Osteoblast (primary cell): Measurements from ENCODE around the gene MCRIP1. TPM values are rescaled to one million over a fixed set of nuclear protein-coding genes. Genes with fewer than 3 reads are reported as not detected.
"Not testable (repeated sequence)": the region's sequence is repeated elsewhere in the genome, so short reads cannot be mapped to it uniquely, and the experiment has no call there.

Source experiments
- DNase-seq: peaks from one replicate; pipeline ENCODE4 v3.0.0; 2011; ENCODE audit warnings: low spot score, mixed read lengths; ENCODE audit not compliant: insufficient read length; ENCODE audit errors: missing footprints
- H2AFZ ChIP-seq: 2 replicates; pipeline ENCODE4 v1.6.0; 2011; ENCODE audit warnings: mild to moderate bottlenecking, low read length
- H3K27ac ChIP-seq: 2 replicates; pipeline ENCODE4 v1.5.1; 2011; ENCODE audit warnings: mild to moderate bottlenecking, low read depth, low read length, moderate library complexity
- H3K27me3 ChIP-seq: 2 replicates; pipeline ENCODE4 v1.6.0; 2012; ENCODE audit warnings: mild to moderate bottlenecking, control low read depth, inconsistent platforms, low read length, moderate library complexity; ENCODE audit not compliant: insufficient read depth
- H3K36me3 ChIP-seq: 2 replicates; pipeline ENCODE4 v1.5.1; 2011; ENCODE audit warnings: mild to moderate bottlenecking, low read length, control low read depth, moderate library complexity; ENCODE audit not compliant: insufficient read depth
- H3K4me1 ChIP-seq: 2 replicates; pipeline ENCODE4 v1.5.1; 2011; ENCODE audit warnings: mild to moderate bottlenecking, low read length, control low read depth, moderate library complexity; ENCODE audit not compliant: insufficient read depth
- H3K4me2 ChIP-seq: 2 replicates; pipeline ENCODE4 v1.6.0; 2011; ENCODE audit warnings: mild to moderate bottlenecking, low read length; ENCODE audit not compliant: insufficient read depth
- H3K4me3 ChIP-seq: fragments of 200-600 bp; sonication (generic); 3 replicates; pipeline ENCODE4 v1.5.1; 2012; ENCODE audit warnings: mild to moderate bottlenecking, low read length, inconsistent platforms; ENCODE audit not compliant: insufficient read depth
- H3K79me2 ChIP-seq: 2 replicates; pipeline ENCODE4 v1.6.0; 2012; ENCODE audit warnings: mild to moderate bottlenecking, low read length, control low read depth, inconsistent platforms; ENCODE audit not compliant: insufficient read depth
- H3K9me3 ChIP-seq: 2 replicates; pipeline ENCODE4 v1.5.1; 2011; ENCODE audit warnings: low read depth, low read length, control low read depth
- H4K20me1 ChIP-seq: 2 replicates; pipeline ENCODE4 v1.6.0; 2012; ENCODE audit warnings: mild to moderate bottlenecking, low read length, control low read depth; ENCODE audit not compliant: insufficient read depth
- CTCF ChIP-seq: IDR thresholded peaks from 2 replicates; pipeline ENCODE4 v1.5.1; 2011; ENCODE audit warnings: mild to moderate bottlenecking, low read depth, low read length, moderate library complexity; ENCODE audit errors: extremely low read depth
- total RNA-seq: library from RNA; depleted of rRNA; stranded (reverse); fragments of >200 nt; gene quantifications from 2 replicates; pipeline ENCODE4 v1.2.3, GENCODE V29; 2012

MCRIP1 gene
- total RNA-seq, 1 donor, result 163 TPM

- TF ChIP-seq CTCF, result no peak
- Histone ChIP-seq H3K27me3 (no peaks in the 10 kb centered on the region), H4K20me1 (peaks cover 24% of the 10 kb centered on the region), H3K9me3 (no peaks in the 10 kb centered on the region), H3K27ac (no peak overlapping the region), H3K4me1 (no peaks in the 10 kb centered on the region), H3K4me2 (no peak overlapping the region), H3K79me2 (no peaks in the 10 kb centered on the region), H2AFZ (no peak overlapping the region), H3K36me3 (peaks cover 56% of the 10 kb centered on the region), H3K4me3 (no peak overlapping the region)
- DNase-seq, result no peak
Observed at GRCh38 chr17:81842725-81843504, 9.8 kb upstream of the MCRIP1 start.

DNA sequence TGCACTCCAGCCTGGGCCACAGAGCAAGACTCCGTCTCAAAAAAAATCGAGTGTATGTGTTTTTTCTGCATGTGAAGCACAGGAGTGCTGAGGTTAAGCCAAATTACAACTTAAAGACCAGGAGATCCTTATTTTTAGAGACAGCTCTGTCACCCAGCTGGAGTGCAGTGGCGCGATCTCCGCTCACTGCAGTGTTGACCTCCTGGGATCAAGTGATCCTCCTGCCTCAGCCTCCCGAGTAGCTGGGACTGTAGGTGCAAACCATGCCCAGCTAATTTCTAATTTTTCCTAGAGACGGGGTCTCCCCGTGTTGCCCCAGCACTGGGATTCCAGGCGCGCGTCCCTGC is 9.3 kb upstream of the MCRIP1 start:
- no peak for TF ChIP-seq CTCF
- no peaks in the 10 kb centered on the region for H3K9me3 ChIP-seq
- DNase-seq, result no peak
- H3K79me2 ChIP-seq, result no peaks in the 10 kb centered on the region
- peaks cover 53% of the 10 kb centered on the region for H3K36me3 ChIP-seq
- peaks cover 24% of the 10 kb centered on the region for H4K20me1 ChIP-seq
- no peaks in the 10 kb centered on the region for H3K4me1 ChIP-seq
- H3K27ac ChIP-seq, result no peak overlapping the region
- no peak overlapping the region for H3K4me3 ChIP-seq
- H3K4me2 ChIP-seq, result no peak overlapping the region
- no peak overlapping the region for H2AFZ ChIP-seq
- H3K27me3 ChIP-seq, result no peaks in the 10 kb centered on the region

DNA sequence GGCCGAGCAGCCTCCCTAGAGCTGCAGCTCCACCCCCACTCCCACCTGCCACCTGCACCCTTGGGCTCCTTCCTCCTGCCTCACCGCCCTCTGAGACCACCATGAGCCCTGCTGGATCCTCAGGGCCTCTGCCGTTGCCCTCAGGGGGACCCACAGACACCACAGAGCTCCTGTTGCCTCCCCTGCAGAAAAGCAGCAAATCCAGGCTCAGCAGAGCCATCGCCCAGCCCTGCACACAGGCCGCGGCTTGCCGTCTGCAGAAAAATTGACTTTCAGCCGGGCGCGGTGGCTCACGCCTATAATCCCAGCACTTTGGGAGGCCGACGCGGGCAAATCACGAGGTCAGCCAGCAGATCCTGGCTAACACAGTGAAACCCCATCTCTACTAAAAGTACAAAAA is 8.8 kb upstream of the MCRIP1 start:
- DNase-seq, result no peak
- no peak overlapping the region for H3K27ac ChIP-seq
- peaks cover 48% of the 10 kb centered on the region for H3K36me3 ChIP-seq
- H3K79me2 ChIP-seq, result no peaks in the 10 kb centered on the region
- H2AFZ ChIP-seq, result no peak overlapping the region
- peaks cover 24% of the 10 kb centered on the region for H4K20me1 ChIP-seq
- no peaks in the 10 kb centered on the region for H3K4me1 ChIP-seq
- H3K4me2 ChIP-seq, result no peak overlapping the region
- TF ChIP-seq CTCF, result no peak
- no peaks in the 10 kb centered on the region for H3K27me3 ChIP-seq
- H3K9me3 ChIP-seq, result no peaks in the 10 kb centered on the region
- H3K4me3 ChIP-seq, result no peak overlapping the region

GRCh38 chr17:81840826-81841778 is 8.0 kb upstream of the MCRIP1 start:
- Histone ChIP-seq H3K4me2 (no peak overlapping the region), H3K4me1 (no peaks in the 10 kb centered on the region), H2AFZ (no peak overlapping the region), H3K36me3 (peaks cover 40% of the 10 kb centered on the region), H3K27me3 (no peaks in the 10 kb centered on the region), H4K20me1 (peaks cover 24% of the 10 kb centered on the region), H3K4me3 (no peak overlapping the region), H3K79me2 (no peaks in the 10 kb centered on the region), H3K9me3 (no peaks in the 10 kb centered on the region), H3K27ac (no peak overlapping the region)
- no peak for DNase-seq
- no peak for TF ChIP-seq CTCF

DNA sequence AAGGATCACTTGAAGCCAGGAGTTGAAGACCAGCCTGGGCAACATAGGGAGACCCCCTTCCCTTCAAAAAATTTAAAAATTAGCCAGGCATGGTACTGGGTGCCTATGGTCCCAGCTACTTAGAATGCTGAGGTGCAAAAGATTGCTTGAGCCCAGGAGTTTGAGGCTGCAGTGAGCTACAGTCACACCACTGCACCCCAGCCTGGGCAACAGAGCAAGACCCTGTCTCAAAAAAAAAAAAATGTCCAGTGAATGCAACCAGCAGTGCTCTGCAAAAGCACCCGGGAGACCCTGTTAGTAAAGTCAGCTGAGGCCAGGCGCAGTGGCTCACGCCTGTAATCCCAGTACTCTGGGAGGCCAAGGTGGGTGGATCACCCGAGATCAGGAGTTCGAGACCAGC is 7.0 kb upstream of the MCRIP1 start:
- H4K20me1 ChIP-seq, result peaks cover 19% of the 10 kb centered on the region
- H3K4me2 ChIP-seq, H2AFZ ChIP-seq, H3K27ac ChIP-seq, H3K27me3 ChIP-seq, H3K9me3 ChIP-seq, H3K79me2 ChIP-seq, H3K4me3 ChIP-seq, H3K4me1 ChIP-seq, DNase-seq: not testable (repeated sequence)
- peaks cover 30% of the 10 kb centered on the region for H3K36me3 ChIP-seq
